DMS 273 treated with DMSO at 0.1 percent for 48 hours (cell line): ENCODE data around the gene UBE2E2.

Experiments used
- DNase-seq: peaks from one replicate; lab custom pipeline; 2025; lab: John Stamatoyannopoulos, UW

UBE2E2 gene

DNA sequence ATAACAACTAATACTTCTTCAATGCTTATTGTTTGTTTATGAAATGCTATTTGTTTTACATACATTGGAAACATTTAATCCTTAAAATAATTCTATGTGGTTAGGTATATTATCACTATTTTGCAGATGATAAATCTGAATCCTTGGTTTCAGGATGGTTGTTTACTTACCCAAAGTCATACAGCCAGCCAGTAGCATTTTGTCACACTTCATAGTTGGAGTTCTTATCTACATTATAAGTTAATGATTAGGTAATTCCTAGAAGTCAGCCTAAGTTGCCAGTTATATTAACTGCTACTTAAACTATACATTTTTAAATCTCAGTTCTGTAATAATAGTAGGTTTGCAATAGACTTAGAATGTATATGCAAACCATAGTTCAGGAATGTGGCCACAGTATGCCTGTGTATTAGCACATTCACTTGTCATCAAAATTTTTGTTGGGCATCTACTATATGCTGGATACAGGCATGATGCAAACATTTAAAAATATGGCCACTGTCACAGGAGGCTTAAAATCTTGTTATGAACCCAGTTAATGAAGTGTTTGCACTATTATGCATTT is 187.9 kb downstream of the UBE2E2 start:
- no peak for DNase-seq

DNA sequence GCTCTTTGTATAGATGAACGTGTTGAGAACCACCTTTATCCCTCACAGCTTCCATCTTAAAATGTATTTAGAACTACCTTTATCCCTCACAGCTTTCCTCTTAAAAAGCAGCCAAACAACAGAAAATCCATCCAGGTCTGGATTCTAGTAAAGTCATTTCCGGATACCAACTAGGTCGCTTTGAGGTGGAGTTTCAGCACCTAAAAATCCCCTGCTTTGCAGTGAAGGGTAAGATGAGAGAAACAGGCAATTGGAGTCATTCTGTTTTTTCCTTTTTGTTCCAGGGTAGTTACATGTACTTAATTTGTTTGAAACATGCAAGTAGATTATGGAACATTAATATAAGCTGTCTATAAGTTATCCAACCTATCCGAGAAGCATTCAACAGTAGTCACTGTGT is 192.0 kb downstream of the UBE2E2 start:
- no peak for DNase-seq

DNA sequence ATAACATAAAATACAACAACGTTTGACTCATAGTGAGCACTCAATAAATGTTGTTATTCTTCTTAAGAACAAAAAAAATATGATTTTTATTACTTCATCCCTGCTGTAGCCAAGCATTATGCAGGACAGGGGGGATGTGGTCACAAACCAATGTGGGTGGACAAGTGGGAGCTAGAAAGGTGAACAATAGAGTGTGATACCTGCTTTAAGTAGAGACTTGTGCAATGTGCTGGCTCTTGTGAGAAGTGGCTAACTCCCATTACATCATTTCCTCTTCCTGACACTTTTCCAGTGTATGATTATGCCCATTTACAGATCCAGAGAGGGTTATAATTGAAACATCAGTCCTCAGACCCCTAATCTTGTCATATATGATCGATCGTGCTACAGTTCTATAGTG is 193.6 kb downstream of the UBE2E2 start:
- DNase-seq: no peak

DNA sequence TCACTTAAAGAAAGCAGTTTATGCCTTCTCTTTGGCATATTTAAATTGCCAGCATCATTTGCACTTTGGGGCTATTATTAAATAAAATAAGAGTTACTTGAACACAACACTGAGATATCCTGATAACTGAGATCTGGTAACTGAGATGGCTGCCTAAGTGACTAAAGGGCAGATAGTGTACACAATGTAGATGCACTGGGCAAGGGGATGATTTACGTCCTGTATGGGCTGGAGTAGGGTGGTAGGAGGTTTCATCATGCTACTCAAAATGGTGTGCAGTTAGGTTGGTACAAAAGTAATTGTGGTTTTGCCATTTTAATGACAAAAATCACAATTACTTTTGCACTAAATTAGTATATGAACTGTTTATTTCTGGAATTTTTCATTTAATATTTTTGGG is 196.1 kb downstream of the UBE2E2 start:
- DNase-seq: no peak

DNA sequence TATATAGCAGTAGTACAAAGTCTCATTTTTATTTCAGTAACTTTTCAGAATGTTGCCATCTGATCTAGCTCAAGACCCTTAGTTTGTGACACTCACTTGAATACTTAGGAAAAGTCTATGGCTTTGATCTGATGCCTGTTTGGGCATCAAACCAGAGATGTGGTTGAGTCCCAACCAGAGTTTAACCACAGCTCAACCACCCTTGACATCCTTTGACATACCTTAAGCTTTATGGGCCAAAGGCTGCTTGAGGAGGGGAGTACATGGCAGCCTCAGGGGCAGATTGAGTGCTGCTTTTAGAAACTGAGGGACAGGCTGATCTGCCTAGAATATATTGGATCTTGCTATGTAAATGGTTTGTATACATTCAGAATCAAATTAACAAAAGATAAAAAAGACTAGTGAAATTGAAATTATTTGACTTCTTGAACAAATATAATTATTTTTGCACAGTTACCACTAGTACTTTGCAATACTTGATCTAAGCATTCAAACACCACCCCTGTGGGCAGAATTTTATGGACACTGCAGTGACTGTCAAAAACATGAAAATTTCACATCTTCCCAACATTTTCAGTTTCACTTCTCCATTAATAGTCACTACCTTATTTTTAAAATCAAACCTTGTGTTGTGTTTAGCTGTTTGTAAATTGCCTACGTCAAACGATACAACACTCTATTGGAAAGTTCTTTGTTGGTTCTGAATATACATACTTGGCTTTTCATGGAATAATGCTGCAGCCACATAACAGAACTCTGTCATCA is 199.8 kb downstream of the UBE2E2 start:
- no peak for DNase-seq

DNA sequence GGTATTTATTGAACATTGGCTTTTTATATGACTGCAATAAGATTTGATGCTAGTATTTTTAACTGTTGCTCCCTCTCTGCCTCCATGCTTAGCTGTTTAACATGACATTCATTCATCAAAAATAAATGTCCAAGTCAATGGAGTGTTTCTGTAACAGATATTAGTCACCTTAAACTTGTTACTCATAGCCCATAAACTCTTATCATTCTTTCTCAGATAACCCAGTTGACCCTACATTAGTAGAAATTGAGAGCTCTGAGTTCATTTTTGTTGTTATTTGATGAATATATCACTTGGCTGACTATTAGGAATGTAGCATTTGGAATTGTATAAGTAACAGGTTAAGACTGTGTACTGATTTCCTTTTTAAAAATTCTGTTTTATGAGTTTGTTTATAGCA is 201.1 kb downstream of the UBE2E2 start:
- DNase-seq: no peak

DNA sequence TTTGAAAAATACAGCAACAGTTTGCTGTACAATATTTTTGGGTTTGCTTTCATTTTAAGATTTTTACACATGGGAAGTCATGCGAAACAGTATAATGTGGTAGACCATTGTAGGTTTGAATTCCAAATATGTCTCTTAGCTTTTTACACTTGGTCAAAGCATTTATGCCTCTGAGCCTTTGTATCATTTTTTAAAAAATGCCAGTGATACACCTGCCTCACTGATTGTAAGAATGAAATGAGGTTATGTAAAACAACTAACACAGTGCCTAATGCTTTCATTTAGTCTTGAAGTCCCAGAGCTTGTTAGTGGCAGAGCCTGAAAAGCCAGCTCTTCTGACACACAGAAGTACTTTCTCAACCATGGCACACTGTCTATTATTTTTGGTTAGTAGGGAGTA is 202.0 kb downstream of the UBE2E2 start:
- no peak for DNase-seq

DNA sequence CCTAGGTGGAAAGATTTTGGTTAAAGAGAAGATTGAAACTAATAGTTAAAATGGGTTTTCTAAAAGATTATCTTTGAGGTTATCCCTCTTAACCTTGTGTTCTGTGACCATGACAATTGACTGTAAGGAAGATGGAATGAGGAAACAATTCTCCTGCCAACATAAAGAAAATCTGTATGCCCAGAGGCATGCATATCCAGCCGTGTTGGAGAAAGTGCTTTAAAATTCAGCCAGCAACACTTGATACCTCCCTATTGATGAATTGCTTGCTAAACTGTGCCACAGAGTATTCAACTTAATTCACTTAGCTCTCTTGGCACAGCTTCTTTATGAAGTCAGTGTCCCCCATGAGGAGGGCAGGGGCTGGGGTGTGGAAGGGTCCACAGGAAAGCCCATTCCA is 203.5 kb downstream of the UBE2E2 start:
- no peak for DNase-seq

DNA sequence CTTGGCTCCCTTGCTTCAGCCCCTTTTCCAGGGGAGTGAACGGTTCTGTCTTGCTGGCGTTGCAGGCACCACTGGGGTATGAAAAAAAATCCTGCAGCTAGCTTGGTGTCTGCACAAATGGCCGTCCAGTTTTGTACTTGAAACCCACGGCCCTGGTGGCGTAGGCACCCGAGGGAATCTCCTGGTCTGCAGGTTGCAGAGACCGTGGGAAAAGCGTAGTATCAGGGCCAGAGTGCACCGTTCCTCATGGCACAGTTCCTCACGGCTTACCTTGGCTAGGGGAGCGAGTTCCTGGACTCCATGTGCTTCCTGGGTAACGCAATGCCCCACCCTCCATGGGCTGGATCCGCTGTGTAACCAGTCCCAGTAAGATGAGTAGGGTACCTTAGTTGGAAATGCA is 214.9 kb downstream of the UBE2E2 start:
- DNase-seq: no peak

DNA sequence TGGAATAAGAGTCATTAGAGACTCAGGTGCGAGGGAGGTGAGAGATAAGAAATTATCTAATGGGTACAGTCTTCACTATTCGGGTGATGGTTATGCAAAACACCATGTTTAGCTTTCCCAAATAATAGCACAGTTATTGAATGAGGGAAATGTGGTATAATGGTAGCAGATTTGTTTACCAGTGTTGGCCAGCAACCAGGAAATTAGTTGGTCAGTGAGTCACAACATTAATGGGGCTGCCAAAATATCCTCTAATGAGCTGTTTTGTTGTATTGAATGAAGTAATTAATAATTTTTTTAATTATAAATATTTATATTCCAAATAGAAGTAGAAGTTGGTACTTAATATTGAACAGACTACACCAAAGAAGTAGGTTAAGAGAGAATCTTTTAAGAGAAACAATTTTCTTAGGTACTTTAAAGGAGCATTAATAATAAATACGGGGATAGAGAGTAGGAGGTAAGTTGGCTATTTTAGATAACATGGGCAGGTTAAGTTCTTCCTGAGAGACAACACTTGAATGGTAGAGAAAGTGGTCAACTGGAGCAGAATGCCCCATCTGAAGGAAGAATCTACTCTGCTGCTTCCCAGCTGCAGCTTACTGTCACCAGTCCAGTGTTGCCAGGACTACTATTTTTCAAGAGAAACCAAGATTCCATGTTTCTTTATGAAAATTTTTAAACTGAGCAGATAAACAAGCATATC is 218.8 kb downstream of the UBE2E2 start:
- DNase-seq: no peak

DNA sequence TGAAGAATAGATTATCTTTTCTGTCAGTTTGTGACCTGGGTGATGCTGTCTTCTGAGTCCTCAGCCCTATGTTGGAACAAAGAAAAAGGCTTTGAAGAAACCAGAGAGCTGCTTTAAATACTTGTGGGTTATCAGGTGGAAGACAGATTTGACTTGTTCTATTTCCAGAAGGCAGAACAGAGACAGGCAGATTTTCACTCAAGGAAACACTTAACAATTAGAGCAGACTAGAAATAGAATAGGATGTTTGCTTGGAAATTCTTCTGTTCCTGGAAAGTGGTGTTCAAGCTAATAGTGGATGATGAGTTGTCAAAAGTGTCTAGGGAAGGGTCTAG is 219.4 kb downstream of the UBE2E2 start:
- no peak for DNase-seq

DNA sequence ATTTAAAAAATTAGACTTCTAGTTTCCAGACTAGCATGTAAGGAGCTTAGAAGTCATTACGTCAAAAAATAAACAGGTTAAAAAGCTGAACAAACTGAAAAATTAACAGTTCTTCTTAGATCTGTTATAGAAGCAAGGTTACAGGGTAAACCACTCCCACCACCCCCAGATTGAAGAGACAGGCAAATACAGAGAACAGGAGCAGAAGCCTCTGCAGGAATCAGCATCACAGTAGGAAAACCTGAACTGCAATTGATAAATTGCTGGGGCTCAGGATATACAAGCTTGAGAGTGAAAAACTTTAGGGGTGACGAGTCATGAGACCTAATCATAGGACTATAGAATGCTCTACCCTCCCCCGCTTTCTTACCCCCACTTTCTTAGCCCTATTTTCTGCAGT is 222.3 kb downstream of the UBE2E2 start:
- DNase-seq: no peak

DNA sequence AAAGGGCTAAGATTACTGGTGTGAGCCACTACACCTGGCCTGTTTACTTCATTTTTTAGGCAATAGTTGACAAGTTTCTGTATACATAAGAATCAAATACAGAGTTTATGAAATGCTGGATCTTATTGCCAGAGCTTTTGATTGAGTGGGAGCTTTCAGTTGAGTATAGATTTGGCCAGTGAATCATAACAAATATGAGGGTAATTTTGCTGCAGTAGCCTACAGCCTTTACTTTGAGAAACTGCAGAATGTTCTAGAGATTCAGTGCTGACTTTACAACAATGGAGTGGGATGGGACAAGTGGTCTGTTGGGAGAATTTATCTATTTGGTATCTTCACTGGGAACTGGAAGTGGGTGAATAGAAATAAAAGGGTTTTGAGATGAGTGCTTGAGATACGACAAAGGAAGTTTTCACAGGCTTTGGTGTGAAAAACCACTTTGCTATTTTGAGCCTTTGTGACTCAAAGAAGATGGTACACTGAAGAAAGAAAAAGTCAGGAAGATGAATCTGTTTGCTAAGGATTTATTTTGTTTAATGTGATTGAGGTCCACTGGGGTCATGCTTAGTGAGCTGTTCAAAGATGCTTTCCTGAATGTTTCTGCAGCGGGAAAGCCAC is 227.8 kb downstream of the UBE2E2 start:
- no peak for DNase-seq

DNA sequence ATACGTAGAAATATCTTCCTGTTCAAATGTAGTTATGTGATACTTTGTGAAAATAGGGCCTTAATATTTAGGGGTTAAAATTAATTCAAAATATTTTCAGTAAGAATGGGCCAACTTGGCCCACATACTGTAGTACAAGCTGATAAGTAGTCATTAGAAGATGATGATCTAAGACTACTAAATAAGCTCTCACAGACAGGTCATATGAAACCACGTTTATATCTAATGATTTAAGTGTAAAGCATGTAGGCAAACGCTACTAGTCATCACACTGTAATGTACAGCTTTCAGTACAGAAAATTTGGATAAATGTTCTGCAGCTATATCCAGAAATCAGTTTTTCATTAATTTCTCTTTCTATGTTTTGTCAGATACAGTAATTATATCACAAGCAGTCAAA is 228.6 kb downstream of the UBE2E2 start:
- DNase-seq: no peak

DNA sequence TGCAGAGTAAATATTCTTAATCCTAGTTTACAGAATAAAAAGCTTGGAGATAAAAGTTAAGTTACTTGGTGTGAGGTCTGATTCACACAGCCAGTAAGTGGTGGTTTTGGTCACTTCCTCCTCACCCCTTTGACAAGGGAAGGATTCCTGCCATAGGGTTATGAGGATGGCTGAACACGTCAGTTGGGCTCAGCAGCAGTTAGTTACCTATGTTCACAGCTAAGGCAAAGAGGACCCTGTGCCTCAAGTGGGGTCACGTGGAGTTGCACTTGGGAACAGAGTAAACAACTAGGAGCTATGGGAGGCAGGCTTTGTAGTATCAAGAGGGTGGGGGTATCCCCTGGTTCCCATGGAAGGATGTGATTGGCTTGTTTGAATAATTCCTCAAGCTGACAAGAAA is 232.2 kb downstream of the UBE2E2 start:
- no peak for DNase-seq

DNA sequence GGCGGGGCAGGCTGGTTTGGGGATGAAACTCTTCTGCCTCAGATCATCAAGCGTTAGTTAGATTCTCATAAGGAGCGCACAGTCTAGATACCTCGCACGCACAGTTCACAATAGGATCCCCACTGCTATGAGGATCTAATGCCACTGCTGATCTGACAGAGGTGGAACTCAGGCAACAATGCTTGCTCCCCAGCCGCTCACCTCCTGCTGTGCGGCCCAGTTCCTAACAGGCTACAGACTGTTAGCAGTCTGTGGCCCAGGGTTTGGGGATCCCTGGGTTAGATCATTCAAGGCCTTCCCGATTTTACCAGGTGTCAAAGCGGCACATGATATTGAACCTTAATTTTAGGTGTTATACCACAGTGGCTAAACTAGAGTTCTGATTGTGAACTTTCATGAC is 232.8 kb downstream of the UBE2E2 start:
- no peak for DNase-seq

DNA sequence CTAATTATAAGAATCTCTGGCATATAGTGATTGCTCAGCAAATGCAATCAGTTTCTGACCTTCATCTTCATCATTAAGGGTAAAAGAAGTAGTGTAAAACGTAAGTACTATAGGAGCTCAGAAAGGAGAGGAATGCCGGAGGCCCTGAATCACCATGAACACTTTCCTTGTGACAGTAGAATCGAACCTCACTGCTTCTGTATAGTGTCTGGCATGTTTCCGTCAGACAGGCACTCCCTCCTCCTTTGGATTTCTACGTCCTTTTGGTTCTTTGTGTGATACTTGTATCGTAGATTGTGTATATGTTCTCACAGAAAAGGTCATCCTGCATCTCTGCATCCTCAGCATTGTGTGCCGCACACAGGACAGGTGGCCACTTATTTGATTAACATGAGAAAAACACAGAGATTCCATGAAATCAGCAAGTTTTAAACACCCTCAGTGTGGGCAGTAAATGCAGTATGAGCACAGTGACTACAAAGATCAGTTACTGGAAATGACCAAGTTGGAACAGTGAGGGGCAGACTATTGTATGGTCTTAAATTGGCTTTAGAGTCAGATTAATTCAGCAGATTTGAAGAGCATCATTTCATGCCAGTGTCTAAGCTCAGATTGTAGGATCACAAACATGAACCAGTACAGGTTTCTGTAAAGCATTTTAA is 234.5 kb downstream of the UBE2E2 start:
- no peak for DNase-seq

DNA sequence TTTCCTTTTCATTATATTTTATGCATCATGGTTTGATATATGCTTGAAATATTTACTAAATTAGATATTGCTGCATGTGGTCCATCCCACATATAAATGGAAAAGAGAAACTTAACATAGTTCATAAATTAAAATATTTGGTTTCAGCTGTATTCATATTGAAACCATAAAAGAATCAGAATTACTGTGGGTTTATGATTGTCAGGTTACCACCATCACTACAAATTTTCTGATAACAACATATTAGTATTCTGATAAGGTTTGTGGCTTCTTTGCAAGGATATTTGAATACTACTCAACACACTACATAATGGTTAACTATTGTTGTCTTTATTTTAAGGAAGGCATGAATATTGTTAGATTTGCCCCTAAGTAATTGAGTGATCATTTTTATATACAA is 235.5 kb downstream of the UBE2E2 start:
- DNase-seq: no peak

DNA sequence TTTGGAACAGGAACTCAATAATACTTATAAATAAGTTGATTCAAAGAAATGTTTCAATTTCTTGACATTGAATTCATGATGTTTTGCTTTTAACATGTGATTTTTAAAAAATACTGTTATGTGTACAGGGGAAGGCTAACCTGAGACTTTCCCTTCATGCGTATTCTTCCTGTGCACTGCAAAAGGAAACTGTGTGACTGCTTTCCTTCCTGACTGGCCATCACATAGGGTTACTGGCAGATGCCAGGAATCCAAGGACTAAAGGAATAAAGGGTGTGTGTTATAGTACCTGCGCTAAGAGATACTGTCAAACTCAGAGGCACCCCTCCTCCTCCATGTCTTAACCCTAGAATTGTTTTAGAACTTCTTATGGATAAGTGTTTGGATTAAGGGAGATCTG is 236.0 kb downstream of the UBE2E2 start:
- no peak for DNase-seq

DNA sequence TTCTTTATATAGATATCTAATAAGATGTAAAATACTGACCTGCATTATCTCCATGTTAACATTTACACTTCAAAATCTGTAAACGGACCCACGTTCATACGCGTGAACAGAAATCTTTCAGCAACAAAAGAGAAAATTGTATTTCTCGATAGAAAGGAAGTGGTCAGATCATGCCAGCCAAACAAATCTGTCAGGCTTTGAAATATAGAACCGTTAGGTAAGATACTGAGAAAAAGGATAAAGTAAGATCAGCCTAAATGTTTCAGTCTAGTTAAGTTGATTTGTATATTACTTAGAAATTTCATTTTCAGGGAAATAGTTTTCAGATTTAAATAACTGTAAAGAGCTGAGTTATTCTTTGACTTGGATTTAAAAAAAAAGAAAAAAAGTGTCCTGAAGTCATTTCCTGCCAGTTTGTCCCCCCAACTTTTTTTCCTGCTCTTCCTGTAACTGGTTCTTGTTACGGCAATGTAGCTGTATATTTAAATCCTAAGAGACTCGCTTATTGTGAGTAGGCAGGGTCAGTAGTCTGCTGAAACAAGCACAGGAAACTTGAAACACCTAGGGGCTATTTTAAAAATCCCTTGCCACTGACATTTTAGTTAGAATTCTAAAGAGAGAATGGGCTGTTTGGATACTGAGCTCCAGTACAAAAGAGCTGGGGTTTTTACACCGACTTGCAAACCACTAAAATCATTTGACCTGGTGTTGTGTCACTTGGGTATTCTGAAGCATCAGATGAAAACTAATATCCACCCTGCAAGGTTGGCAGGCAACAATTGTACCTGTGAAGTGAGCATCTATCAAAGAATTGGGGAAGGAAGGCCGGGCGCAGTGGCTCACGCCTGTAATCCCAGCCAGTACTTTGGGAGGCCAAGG is 237.5 kb downstream of the UBE2E2 start:
- DNase-seq: no peak

DNA sequence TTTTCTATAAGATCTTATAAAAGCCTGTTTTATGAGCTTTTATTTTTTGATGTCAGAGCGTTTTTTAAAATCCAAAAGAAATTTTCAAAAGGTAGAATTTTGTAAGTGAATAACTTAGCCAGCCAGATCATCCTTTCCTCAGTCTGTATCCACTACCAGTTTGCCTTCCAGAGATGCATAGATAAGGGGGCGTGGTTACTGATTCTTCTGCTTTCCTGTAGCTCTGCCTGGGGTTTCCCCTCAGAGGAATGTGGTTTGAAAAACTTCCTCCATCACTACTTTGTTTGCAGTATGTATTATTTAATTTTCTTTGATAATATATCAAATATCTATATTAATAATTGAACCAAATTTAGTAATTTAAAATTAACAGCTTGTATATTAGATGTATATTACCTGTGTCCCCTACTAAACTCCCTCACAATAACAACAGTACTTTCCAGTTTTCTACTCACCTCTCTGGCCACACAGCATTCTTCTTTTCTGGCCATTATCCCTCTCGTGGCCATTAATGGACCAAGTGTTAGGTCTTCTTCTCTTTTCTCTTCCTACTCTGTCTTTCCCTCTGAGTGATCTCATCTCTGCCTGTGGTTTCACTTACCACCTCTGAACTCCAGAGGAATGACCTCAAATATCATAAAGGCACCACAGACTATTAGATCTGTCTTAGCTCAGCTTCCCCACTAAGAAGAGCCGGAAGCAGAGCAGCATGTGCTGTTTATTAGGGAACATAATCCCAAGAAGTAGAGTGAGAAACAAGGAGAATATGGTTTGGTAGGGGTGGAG is 239.7 kb downstream of the UBE2E2 start:
- DNase-seq: no peak
